CD14-positive monocyte (primary cell): ENCODE measurements around the gene GALT. TPM values are rescaled to one million over a fixed set of nuclear protein-coding genes. Genes with fewer than 3 reads are reported as not detected.

ENCODE experiments used
- DNase-seq, 3 donors: peaks; one replicate each; pipeline ENCODE4 v3.0.0-alpha.2; 2011 to 2022
- H2AFZ ChIP-seq: 2 replicates; pipeline ENCODE4 v1.6.0; 2012; ENCODE audit warnings: mild to moderate bottlenecking, low read depth, low read length, inconsistent platforms; ENCODE audit not compliant: insufficient read depth, poor library complexity, severe bottlenecking
- H3K27ac ChIP-seq, 2 donors: 1 replicate in 1 of 2; 2 replicates in 1 of 2; pipeline ENCODE4 v1.5.1; 2012 to 2013; ENCODE audit warnings: low read length in 2 of 2, control low read depth in 1 of 2, inconsistent platforms in 1 of 2, low read depth in 1 of 2, mild to moderate bottlenecking in 1 of 2
- H3K27me3 ChIP-seq, 2 donors: one replicate each; pipeline versions ENCODE4 v1.6.0 to v1.6.1; 2011 to 2013; ENCODE audit warnings: low read length in 2 of 2; ENCODE audit not compliant: control insufficient read depth in 2 of 2, insufficient read depth in 2 of 2
- H3K36me3 ChIP-seq, 2 donors: replicated peaks in 1 of 2; 1 replicate in 1 of 2; 2 replicates in 1 of 2; pipeline versions ENCODE4 v1.5.1 to v1.6.1; 2012 to 2013; ENCODE audit warnings: low read length in 2 of 2, control low read depth in 1 of 2, inconsistent platforms in 1 of 2, mild to moderate bottlenecking in 1 of 2; ENCODE audit not compliant: insufficient read depth in 2 of 2, control insufficient read depth in 1 of 2
- H3K4me1 ChIP-seq, 2 donors: 1 replicate in 1 of 2; 2 replicates in 1 of 2; pipeline versions ENCODE4 v1.5.1 to v1.6.1; 2012 to 2013; ENCODE audit warnings: low read length in 2 of 2, control low read depth in 1 of 2, inconsistent platforms in 1 of 2, mild to moderate bottlenecking in 1 of 2, moderate library complexity in 1 of 2; ENCODE audit not compliant: insufficient read depth in 2 of 2, control insufficient read depth in 1 of 2
- H3K4me2 ChIP-seq: replicated peaks from 2 replicates; pipeline ENCODE3; 2012; ENCODE audit warnings: low read length, moderate library complexity, mild to moderate bottlenecking; ENCODE audit not compliant: poor library complexity, severe bottlenecking; ENCODE audit errors: extremely low read depth
- H3K4me3 ChIP-seq, 3 experiments: fragments of 200-600 bp in 1 of 3; sonication (generic) in 1 of 3; replicated peaks in 1 of 3; 1 replicate in 2 of 3; 2 replicates in 1 of 3; pipeline ENCODE4 v1.5.1; 2011 to 2013; ENCODE audit warnings: low read length in 3 of 3, mild to moderate bottlenecking in 3 of 3, control low read depth in 2 of 3, low read depth in 2 of 3, inconsistent platforms in 1 of 3, moderate library complexity in 1 of 3
- H3K79me2 ChIP-seq: 2 replicates; pipeline ENCODE4 v1.6.0; 2012; ENCODE audit warnings: mild to moderate bottlenecking, control low read depth, inconsistent platforms, low read length, moderate library complexity; ENCODE audit not compliant: insufficient read depth
- H3K9ac ChIP-seq: 2 replicates; pipeline ENCODE4 v1.6.0; 2017; ENCODE audit warnings: low read length, mild to moderate bottlenecking; ENCODE audit not compliant: insufficient read depth, poor library complexity, severe bottlenecking
- H3K9me3 ChIP-seq, 2 donors: replicated peaks in 1 of 2; 1 replicate in 1 of 2; 2 replicates in 1 of 2; pipeline versions ENCODE4 v1.5.1 to v1.6.1; 2012 to 2013; ENCODE audit warnings: low read length in 2 of 2, control low read depth in 1 of 2; ENCODE audit not compliant: control insufficient read depth in 1 of 2, insufficient read depth in 1 of 2
- H4K20me1 ChIP-seq: 2 replicates; pipeline ENCODE4 v1.6.0; 2012; ENCODE audit warnings: mild to moderate bottlenecking, low read length, control low read depth, moderate library complexity; ENCODE audit not compliant: insufficient read depth
- H3K27ac Mint-ChIP-seq, 7 donors: one replicate each; pipeline ENCODE4 v1.8.0; 2020; ENCODE audit warnings: mild to moderate bottlenecking in 7 of 7, mixed read lengths in 7 of 7, moderate library complexity in 6 of 7, inconsistent platforms in 2 of 7
- H3K27me3 Mint-ChIP-seq, 3 donors: one replicate each; pipeline ENCODE4 v1.8.0; 2021 to 2022; ENCODE audit warnings: low read depth in 3 of 3, mild to moderate bottlenecking in 3 of 3, mixed read lengths in 3 of 3, moderate library complexity in 3 of 3, inconsistent platforms in 1 of 3
- H3K36me3 Mint-ChIP-seq, 2 donors: one replicate each; pipeline ENCODE4 v1.8.0; 2020; ENCODE audit warnings: mixed read lengths in 2 of 2, inconsistent platforms in 1 of 2, mild to moderate bottlenecking in 1 of 2
- H3K4me1 Mint-ChIP-seq: one replicate; pipeline ENCODE4 v1.8.0; 2020; ENCODE audit warnings: mild to moderate bottlenecking, mixed read lengths
- H3K4me3 Mint-ChIP-seq, 2 donors: one replicate each; pipeline ENCODE4 v1.8.0; 2020; ENCODE audit warnings: mild to moderate bottlenecking in 2 of 2, mixed read lengths in 2 of 2, moderate library complexity in 1 of 2
- H3K9me3 Mint-ChIP-seq, 7 donors: one replicate each; pipeline ENCODE4 v1.8.0; 2020 to 2022; ENCODE audit warnings: mixed read lengths in 7 of 7, mild to moderate bottlenecking in 6 of 7, moderate library complexity in 6 of 7, inconsistent platforms in 2 of 7
- CTCF ChIP-seq: fragments of 200-600 bp; IDR thresholded peaks from one replicate; pipeline ENCODE4 v1.8.0; 2022; ENCODE audit warnings: antibody characterized with exemption, mild to moderate bottlenecking
- WGBS: methylation state at CpG from one replicate; pipeline ENCODE4 v1.1.5; 2013; ENCODE audit warnings: missing lambda C conversion rate; ENCODE audit not compliant: insufficient coverage; 5-methylcytosine and 5-hydroxymethylcytosine counted together
- intact Hi-C, 2 donors: fragments of 100-400 bp; cut with micrococcal nuclease; formaldehyde crosslinking; loops; one replicate each; pipeline versions ENCODE4 v1.15.0 to v1.15.1; 2023
- polyA plus RNA-seq, 3 donors: library from polyadenylated mRNA; depleted of rRNA in 1 of 3; unstranded in 2 of 3; stranded (reverse) in 1 of 3; fragments of 300-500 nt in 2 of 3; fragments of >200 nt in 1 of 3; fragmentation: Illumina TruSeq in 2 of 3; gene quantifications; 1 replicate in 2 of 3; 2 replicates in 1 of 3; pipeline ENCODE4 v1.2.3, GENCODE V29; 2012 to 2021

The GALT gene
- polyA plus RNA-seq, 3 donors: 25.6 to 103 (median 26.9) TPM

- Mint-ChIP-seq H3K9me3 (peaks cover 0 to 4% (median 0%) of the 10 kb centered on the region in 7 donors), H3K27ac (no peak overlapping the region), H3K36me3 (peaks cover 0 to 6% of the 10 kb centered on the region in 2 donors), H3K4me1 (peaks cover 17% of the 10 kb centered on the region), H3K27me3 (peaks cover 8 to 14% (median 9%) of the 10 kb centered on the region in 3 donors), H3K4me3 (no peak overlapping the region)
- Histone ChIP-seq H2AFZ (no peak overlapping the region), H3K9me3 (no peaks in the 10 kb centered on the region), H4K20me1 (no peaks in the 10 kb centered on the region), H3K4me1 (peaks cover 3 to 5% of the 10 kb centered on the region in 2 donors), H3K27ac (no peak overlapping the region), H3K79me2 (no peaks in the 10 kb centered on the region), H3K4me3 (no peak overlapping the region), H3K36me3 (no peaks in the 10 kb centered on the region), H3K9ac (no peak overlapping the region), H3K4me2 (no peak overlapping the region), H3K27me3 (no peaks in the 10 kb centered on the region)
- WGBS: 80% methylated on average over 1 of the region's 5 CpGs
- intact Hi-C loops: no loop called here
- no peak for DNase-seq
- TF ChIP-seq CTCF: no peak
These were observed 10.5 kb downstream of the GALT start for GRCh38 chr9:34656992-34657391.

- peaks cover 4 to 5% (median 5%) of the 10 kb centered on the region in 3 donors for H3K27me3 Mint-ChIP-seq
- H3K9me3 Mint-ChIP-seq: peaks cover 0 to 3% (median 0%) of the 10 kb centered on the region in 7 donors
- H4K20me1 ChIP-seq: no peaks in the 10 kb centered on the region
- no peak overlapping the region for H3K4me3 Mint-ChIP-seq
- no peaks in the 10 kb centered on the region for H3K27me3 ChIP-seq
- peaks cover 2% of the 10 kb centered on the region for H3K4me1 Mint-ChIP-seq
- H2AFZ ChIP-seq: no peak overlapping the region
- H3K36me3 ChIP-seq: no peaks in the 10 kb centered on the region
- no peaks in the 10 kb centered on the region for H3K79me2 ChIP-seq
- no peak overlapping the region for H3K27ac ChIP-seq
- no peak overlapping the region for H3K9ac ChIP-seq
- H3K4me2 ChIP-seq: no peak overlapping the region
- 93% methylated on average over 12 of the region's 14 CpGs for WGBS
- H3K27ac Mint-ChIP-seq: peak overlapping the region in 1 of 7 donors; percentile 42
- no peaks in the 10 kb centered on the region for H3K9me3 ChIP-seq
- H3K36me3 Mint-ChIP-seq: peaks cover 0 to 2% of the 10 kb centered on the region in 2 donors
- no peak for DNase-seq
- no peaks in the 10 kb centered on the region for H3K4me1 ChIP-seq
- intact Hi-C loops: no loop called here
- no peak for TF ChIP-seq CTCF
- H3K4me3 ChIP-seq: no peak overlapping the region
These were observed 12.0 kb downstream of the GALT start for GRCh38 chr9:34658461-34658860.
